ELR (cell line): ENCODE measurements around the gene CREBZF.
"Not testable (repeated sequence)": the region's sequence is repeated elsewhere in the genome, so short reads cannot be mapped to it uniquely, and the experiment has no call there.

Experiments used
- DNase-seq: peaks from one replicate; pipeline ENCODE4 v3.0.0-alpha.2; 2015; ENCODE audit warnings: low read depth

Gene CREBZF

GRCh38 chr11:85626496-85626895 lies 38.4 kb downstream of the CREBZF start:
- DNase-seq = no peak

- no peak for DNase-seq
Observed at GRCh38 chr11:85620256-85620655, 44.7 kb downstream of the CREBZF start.

GRCh38 chr11:85619499-85619898 lies 45.4 kb downstream of the CREBZF start:
- DNase-seq = peak; percentile 24

DNA sequence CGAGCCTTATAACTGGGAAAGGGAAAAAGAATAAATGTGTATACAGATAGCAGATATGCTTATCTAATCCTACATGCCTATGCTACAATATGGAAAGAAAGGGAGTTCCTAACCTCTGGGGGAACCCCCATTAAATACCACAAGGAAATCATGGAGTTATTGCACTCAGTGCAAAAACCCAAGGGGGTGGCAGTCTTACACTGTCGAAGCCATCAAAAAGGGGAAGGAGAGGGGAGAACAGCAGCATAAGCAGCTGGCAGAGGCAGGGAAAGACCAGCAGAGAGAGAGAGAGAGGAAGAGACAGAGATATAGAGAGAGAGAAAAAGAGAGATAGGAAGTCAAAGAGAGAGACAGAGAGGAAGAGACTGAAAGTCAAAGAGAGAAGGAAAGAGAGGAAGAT lies 53.3 kb downstream of the CREBZF start:
- not testable (repeated sequence) for DNase-seq
